ENCODE results near the gene MRPL12. TPM values are rescaled to one million over a fixed set of nuclear protein-coding genes. Genes with fewer than 3 reads are reported as not detected.

The MRPL12 gene
- total RNA-seq, 1 experiment from 2014 or later, result 57.7 TPM

- DNase-seq (ENCODE audit: low read depth), result no peak
Measured at GRCh38 chr17:81682565-81683207, 20.5 kb upstream of the MRPL12 start.

- DNase-seq (ENCODE audit: low read depth), result no peak
Measured at GRCh38 chr17:81683208-81683583, 20.0 kb upstream of the MRPL12 start.

- peak; percentile 99 for DNase-seq (ENCODE audit: low read depth)
Measured at GRCh38 chr17:81683584-81684441, 19.4 kb upstream of the MRPL12 start, which contains the start of the genes ARL16 and HGS. ARL16 (minus strand) TSS chr17:81683797; CDS start chr17:81683753, 44 bp downstream. HGS (plus strand) TSS chr17:81684011; CDS start chr17:81684067, 56 bp downstream.

GRCh38 chr17:81684442-81684911 is 18.7 kb upstream of the MRPL12 start:
- peak; percentile 77 for DNase-seq (ENCODE audit: low read depth)

GRCh38 chr17:81685108-81685507 is 18.1 kb upstream of the MRPL12 start:
- DNase-seq (ENCODE audit: low read depth), result peak; percentile 84

- no peak for DNase-seq (ENCODE audit: low read depth)
Measured at GRCh38 chr17:81686614-81687013, 16.6 kb upstream of the MRPL12 start.

- DNase-seq (ENCODE audit: low read depth), result no peak
Measured at GRCh38 chr17:81687770-81688541, 15.2 kb upstream of the MRPL12 start.

GRCh38 chr17:81688616-81689015 is 14.6 kb upstream of the MRPL12 start:
- no peak for DNase-seq (ENCODE audit: low read depth)

GRCh38 chr17:81690066-81690465 is 13.1 kb upstream of the MRPL12 start:
- no peak for DNase-seq (ENCODE audit: low read depth)

- no peak for DNase-seq (ENCODE audit: low read depth)
Measured at GRCh38 chr17:81690549-81690948, 12.6 kb upstream of the MRPL12 start.

- no peak for DNase-seq (ENCODE audit: low read depth)
Measured at GRCh38 chr17:81691196-81691595, 12.0 kb upstream of the MRPL12 start.

- no peak for DNase-seq (ENCODE audit: low read depth)
Measured at GRCh38 chr17:81691608-81692007, 11.6 kb upstream of the MRPL12 start.

GRCh38 chr17:81693509-81694210 is 9.5 kb upstream of the MRPL12 start:
- DNase-seq (ENCODE audit: low read depth), result no peak

GRCh38 chr17:81694810-81695209 is 8.4 kb upstream of the MRPL12 start:
- DNase-seq (ENCODE audit: low read depth), result no peak

- no peak for DNase-seq (ENCODE audit: low read depth)
Measured at GRCh38 chr17:81695211-81695610, 8.0 kb upstream of the MRPL12 start.

- DNase-seq (ENCODE audit: low read depth), result no peak
Measured at GRCh38 chr17:81695801-81696200, 7.4 kb upstream of the MRPL12 start.

GRCh38 chr17:81696218-81696941 is 6.8 kb upstream of the MRPL12 start:
- DNase-seq (ENCODE audit: low read depth), result no peak

- DNase-seq (ENCODE audit: low read depth), result no peak
Measured at GRCh38 chr17:81697261-81698044, 5.7 kb upstream of the MRPL12 start.

All from HT1080 (cell line).